PFSK-1 (cell line): ENCODE results near the gene HOXB1.

ENCODE experiments used
- POLR2AphosphoS5 ChIP-seq: IDR thresholded peaks from 2 replicates; pipeline ENCODE4 v1.6.1; 2012; ENCODE audit warnings: low read depth, mild to moderate bottlenecking, control low read depth, low read length, moderate library complexity
- REST ChIP-seq, 2 experiments: IDR thresholded peaks; 2 replicates each; pipeline versions ENCODE4 v1.6.1 to v1.8.0; 2011 to 2012; ENCODE audit warnings: low read depth in 2 of 2, low read length in 2 of 2, control low read depth in 1 of 2, inconsistent platforms in 1 of 2, mild to moderate bottlenecking in 1 of 2, moderate library complexity in 1 of 2; ENCODE audit not compliant: insufficient read depth in 1 of 2
- TAF1 ChIP-seq: IDR thresholded peaks from 2 replicates; pipeline ENCODE4 v1.6.1; 2012; ENCODE audit warnings: low read length, control low read depth, borderline replicate concordance; ENCODE audit not compliant: insufficient read depth

GRCh38 chr17:48539177-48539576 lies 8.4 kb upstream of the HOXB1 start:
- TF ChIP-seq REST (IDR thresholded peaks at IDR 0.05; ENCODE audit: insufficient read depth in 1 of 2, low read depth in 2 of 2, low read length in 2 of 2) (no peak), TAF1 (no peak), POLR2AphosphoS5 (no peak)
